ENCODE measurements around the gene RNF213.

DNA sequence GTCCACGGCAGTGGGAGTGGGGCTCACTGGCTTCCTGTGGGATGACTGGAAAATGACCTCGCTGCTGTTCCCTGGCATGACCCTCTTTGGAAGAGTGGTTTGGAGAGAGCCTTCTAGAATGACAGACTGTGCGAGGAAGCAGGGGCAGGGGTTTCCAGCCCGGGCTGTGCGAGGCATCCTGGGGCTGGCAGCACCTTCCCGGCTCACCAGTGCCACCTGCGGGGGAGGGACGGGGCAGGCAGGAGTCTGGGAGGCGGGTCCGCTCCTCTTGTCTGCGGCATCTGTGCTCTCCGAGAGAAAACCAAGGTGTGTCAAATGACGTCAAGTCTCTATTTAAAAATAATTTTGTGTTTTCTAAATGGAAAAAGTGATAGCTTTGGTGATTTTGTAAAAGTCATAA lies 7.8 kb upstream of the RNF213 start:
- no peak for TF ChIP-seq SUZ12 (IDR thresholded peaks at IDR 0.05; ENCODE audit: extremely low read depth, insufficient read depth, insufficient read length)
- TF ChIP-seq ZNF274 (IDR thresholded peaks at IDR 0.05; ENCODE audit: low read depth, low read length) = no peak
